Ovary (tissue), 9 donors: Measurements from ENCODE around the gene SOX6. TPM values are rescaled to one million over a fixed set of nuclear protein-coding genes. Genes with fewer than 3 reads are reported as not detected.
"Not testable (repeated sequence)": the region's sequence is repeated elsewhere in the genome, so short reads cannot be mapped to it uniquely, and the experiment has no call there.

Source experiments
- DNase-seq, 5 donors: peaks; one replicate each; pipeline ENCODE4 v3.0.0-alpha.2; 2019 to 2020
- H3K27ac ChIP-seq, 2 donors: fragments of 200-600 bp; one replicate each; pipeline versions ENCODE4 v1.5.1 to v1.8.0; 2019 to 2022
- H3K27me3 ChIP-seq: fragments of 200-600 bp; one replicate; pipeline ENCODE4 v1.8.0; 2022
- H3K36me3 ChIP-seq: fragments of 200-600 bp; sonication (generic); one replicate; pipeline ENCODE4 v1.5.1; 2019
- H3K4me1 ChIP-seq: one replicate; pipeline ENCODE4 v1.8.1; 2013; ENCODE audit warnings: mild to moderate bottlenecking, moderate library complexity; ENCODE audit not compliant: insufficient read depth
- H3K4me3 ChIP-seq: fragments of 200-600 bp; sonication (generic); one replicate; pipeline ENCODE4 v1.5.1; 2017
- H3K9me3 ChIP-seq, 2 donors: fragments of 200-600 bp in 1 of 2; sonication (generic) in 1 of 2; one replicate each; pipeline versions ENCODE4 v1.5.1 to v1.8.1; 2013 to 2019; ENCODE audit warnings: mild to moderate bottlenecking in 1 of 2, moderate library complexity in 1 of 2
- CTCF ChIP-seq, 3 donors: fragments of 450-650 bp in 2 of 3; fragments of 200-600 bp in 1 of 3; IDR thresholded peaks; one replicate each; pipeline versions ENCODE4 v1.5.1 to v1.8.0; 2016 to 2022; ENCODE audit warnings: antibody characterized with exemption in 3 of 3, mild to moderate bottlenecking in 1 of 3
- EP300 ChIP-seq: sonication (generic); formaldehyde crosslinking; IDR thresholded peaks from one replicate; pipeline ENCODE4 v1.6.1; 2017; ENCODE audit warnings: antibody characterized with exemption
- POLR2A ChIP-seq: fragments of 450-650 bp; IDR thresholded peaks from one replicate; pipeline ENCODE4 v1.6.1; 2017; ENCODE audit warnings: antibody characterized with exemption, mild to moderate bottlenecking, moderate library complexity
- WGBS, 3 donors: extraction: QIAGEN DNeasy Blood & Tissue Kit in 1 of 3; methylation state at CpG; one replicate each; pipeline versions ENCODE4 v1.1.5 to v1.1.7; 2013 to 2017; 5-methylcytosine and 5-hydroxymethylcytosine counted together
- intact Hi-C, 4 donors: fragments of 100-400 bp; cut with DNase I; formaldehyde crosslinking; loops; one replicate each; pipeline versions ENCODE4 v1.11.0 to v1.15.1; 2022 to 2023
- polyA plus RNA-seq, 2 donors: library from polyadenylated mRNA; stranded (reverse); fragments of 200-250 nt in 1 of 2; fragments of 350-450 nt in 1 of 2; fragmentation: Illumina TruSeq in 1 of 2; extraction: RNeasy Lipid Tissue Mini Kit (QIAGEN cat#74804) in 1 of 2; gene quantifications; one replicate each; pipeline ENCODE4 v1.2.3, GENCODE V29; 2013 to 2014
- total RNA-seq, 7 donors: library from RNA; depleted of rRNA in 2 of 7; stranded (reverse); fragments of >200 nt in 2 of 7; fragmentation: NEBNext Ultra II Directional in 3 of 7; extraction: Animal tissue kit (Norgen Biotek cat#: 25700) in 3 of 7; gene quantifications; one replicate each; pipeline versions ENCODE4 v1.1.0 to v1.2.4, GENCODE V29; 2016 to 2023
- donor health status: DM: no; HTN: no; CAD: no; lungs with moderate emphysema.
- donor health status: DM: no; HTN: no; CAD: no.
- donor health status: Bipolar disorder and iron deficiency.
- donor health status: DM: yes; HTN: yes; CAD: no.
- donor health status: DM: no; HTN: no; CAD: no.
- donor health status: DM: yes; HTN: yes; CAD: no.

The SOX6 gene
- total and polyA plus RNA-seq, 9 donors: 0.61 to 29.4 (median 4.7) TPM

DNA sequence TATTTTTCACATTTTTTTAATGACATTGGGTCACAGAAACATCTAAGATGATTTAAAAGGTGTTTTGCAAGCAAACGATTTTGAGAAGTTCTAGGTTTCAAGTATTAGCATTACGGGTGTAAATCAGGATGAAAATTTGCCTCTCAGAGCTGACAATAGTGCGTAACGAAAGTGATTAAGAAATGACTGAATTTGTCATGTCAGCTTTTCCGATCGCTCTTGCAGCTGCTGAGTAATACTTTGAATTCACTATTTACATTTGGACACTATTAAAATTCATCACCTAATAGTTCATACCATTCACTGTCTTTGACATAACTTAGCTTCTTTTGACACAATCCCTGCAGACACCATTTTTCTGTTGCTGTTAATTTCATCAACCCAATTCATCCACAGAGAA lies 205.2 kb downstream of the SOX6 start:
- H3K4me3 ChIP-seq: no peak overlapping the region
- DNase-seq: no peak
- TF ChIP-seq EP300 (no peak), CTCF (IDR thresholded peaks at IDR 0.05) (no peak)
- no peak overlapping the region for H3K27ac ChIP-seq
- no peaks in the 10 kb centered on the region for H3K9me3 ChIP-seq
- no peaks in the 10 kb centered on the region for H3K27me3 ChIP-seq
- intact Hi-C loops: no loop called here
- peaks cover 3% of the 10 kb centered on the region for H3K4me1 ChIP-seq
- no peaks in the 10 kb centered on the region for H3K36me3 ChIP-seq
- 80 to 95% (median 95%) methylated on average over 6 of the region's 6 CpGs for WGBS, 3 donors

GRCh38 chr11:16149476-16149875 lies 206.9 kb downstream of the SOX6 start:
- intact Hi-C loops: no loop called here
- no peaks in the 10 kb centered on the region for H3K9me3 ChIP-seq
- no peak overlapping the region for H3K4me3 ChIP-seq
- no peaks in the 10 kb centered on the region for H3K27me3 ChIP-seq
- no peak for TF ChIP-seq CTCF (IDR thresholded peaks at IDR 0.05)
- no peak for TF ChIP-seq EP300
- no peak for TF ChIP-seq POLR2A
- peaks cover 3% of the 10 kb centered on the region for H3K4me1 ChIP-seq
- WGBS, 3 donors: 13 to 21% (median 17%) methylated on average over 1 of the region's 1 CpG
- H3K27ac ChIP-seq: no peak overlapping the region
- H3K36me3 ChIP-seq: no peaks in the 10 kb centered on the region
- DNase-seq: no peak

GRCh38 chr11:16148301-16148931 lies 207.9 kb downstream of the SOX6 start:
- Histone ChIP-seq H3K9me3 (no peaks in the 10 kb centered on the region), H3K27ac (no peak overlapping the region), H3K4me3 (no peak overlapping the region), H3K27me3 (no peaks in the 10 kb centered on the region), H3K4me1 (peaks cover 3% of the 10 kb centered on the region), H3K36me3 (no peaks in the 10 kb centered on the region)
- WGBS, 3 donors: 13 to 23% (median 19%) methylated on average over 8 of the region's 8 CpGs
- intact Hi-C loops: no loop called here
- TF ChIP-seq POLR2A (no peak), CTCF (IDR thresholded peaks at IDR 0.05) (no peak), EP300 (no peak)
- peak in 1 of 5 donors; percentile 12 for DNase-seq

DNA sequence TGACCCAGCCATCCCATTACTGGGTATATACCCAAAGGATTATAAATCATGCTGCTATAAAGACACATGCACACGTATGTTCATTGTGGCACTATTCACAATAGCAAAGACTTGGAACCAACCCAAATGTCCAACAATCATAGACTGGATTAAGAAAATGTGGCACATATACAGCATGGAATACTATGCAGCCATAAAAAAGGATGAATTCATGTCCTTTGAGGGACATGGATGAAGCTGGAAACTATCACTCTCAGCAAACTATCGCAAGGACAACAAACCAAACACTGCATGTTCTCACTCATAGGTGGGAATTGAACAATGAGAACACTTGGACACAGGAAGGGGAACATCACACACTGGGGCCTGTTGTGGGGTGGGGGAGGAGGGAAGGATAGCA lies 209.4 kb downstream of the SOX6 start:
- DNase-seq, H3K9me3 ChIP-seq, H3K27me3 ChIP-seq, H3K36me3 ChIP-seq, H3K4me1 ChIP-seq, intact Hi-C loops, H3K27ac ChIP-seq, H3K4me3 ChIP-seq: not testable (repeated sequence)
- 93 to 98% (median 98%) methylated on average over 2 of the region's 2 CpGs for WGBS, 3 donors

DNA sequence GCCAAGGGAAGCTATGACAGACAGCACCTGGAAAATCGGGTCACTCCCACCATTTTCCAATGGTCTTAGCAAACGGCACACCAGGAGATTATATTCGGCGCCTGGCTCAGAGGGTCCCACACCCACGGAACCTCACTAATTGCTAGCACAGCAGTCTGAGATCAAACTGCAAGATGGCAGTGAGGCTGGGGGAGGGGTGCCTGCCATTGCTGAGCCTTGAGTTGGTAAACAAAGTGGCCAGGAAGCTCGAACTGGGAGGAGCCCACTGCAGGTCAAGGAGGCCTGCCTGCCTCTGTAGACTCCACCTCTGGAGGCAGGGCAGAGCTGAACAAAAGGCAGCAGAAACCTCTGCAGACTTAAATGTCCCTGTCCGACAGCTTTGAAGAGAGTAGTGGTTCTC lies 214.7 kb downstream of the SOX6 start:
- H3K9me3 ChIP-seq, H3K36me3 ChIP-seq, H3K27ac ChIP-seq, H3K4me3 ChIP-seq, DNase-seq, H3K4me1 ChIP-seq, H3K27me3 ChIP-seq, intact Hi-C loops: not testable (repeated sequence)
- 80 to 91% (median 87%) methylated on average over 6 to 7 of the region's 7 CpGs for WGBS, 3 donors

- H3K4me1 ChIP-seq, H3K9me3 ChIP-seq, H3K36me3 ChIP-seq, H3K27ac ChIP-seq, H3K4me3 ChIP-seq, H3K27me3 ChIP-seq, DNase-seq, intact Hi-C loops: not testable (repeated sequence)
- WGBS, 3 donors: 94 to 98% (median 97%) methylated on average over 8 of the region's 8 CpGs
These were observed 215.2 kb downstream of the SOX6 start for GRCh38 chr11:16141162-16141561.
